Measurements from ENCODE around the gene SCYL1. TPM values are rescaled to one million over a fixed set of nuclear protein-coding genes. Genes with fewer than 3 reads are reported as not detected.
A peak's percentile ranks its signal among the peaks of the same experiment; 100 is the strongest.

The SCYL1 gene
- total RNA-seq, 2 experiments from 2014 or later, result 57.4 to 60.7 TPM

- peak in 4 of 14 experiments; percentile 54 to 81 (median 66) for DNase-seq
- Histone ChIP-seq H3K27ac (ENCODE audit: low read depth in 1 of 2, low read length in 2 of 2) (peak overlapping the region; percentile 57 to 61), H3K9me3 (ENCODE audit: control insufficient read depth in 1 of 2, insufficient read depth in 1 of 2, low read length in 2 of 2) (no peaks in the 10 kb centered on the region), H3K27me3 (ENCODE audit: control insufficient read depth in 1 of 2, insufficient read depth in 2 of 2, low read length in 2 of 2) (no peaks in the 10 kb centered on the region), H3K36me3 (ENCODE audit: insufficient read depth, low read length) (peaks cover 49% of the 10 kb centered on the region), H3K4me3 (ENCODE audit: low read length) (peak overlapping the region; percentile 71), H3K4me1 (ENCODE audit: insufficient read depth, low read length) (peaks cover 63% of the 10 kb centered on the region)
- peak overlapping the region; percentile 37 for H3K27ac Mint-ChIP-seq
- H3K4me3 Mint-ChIP-seq, result peak overlapping the region; percentile 90
- peaks cover 43% of the 10 kb centered on the region for H3K4me1 Mint-ChIP-seq (ENCODE audit: low read depth)
- H3K27me3 Mint-ChIP-seq, result no peaks in the 10 kb centered on the region
- intact Hi-C loops (cut with DNase I, micrococcal nuclease), result loop anchor here in 1 of 2 experiments (10.0 kb wide), 1 partner anchor 52 kb away; the partner anchor contains the start of gene SCYL1
- no peak for TF ChIP-seq CTCF (IDR thresholded peaks at IDR 0.05)
- ATAC-seq (ENCODE audit: poor library complexity), result no peak
- no peaks in the 10 kb centered on the region for H3K9me3 Mint-ChIP-seq
- ChIA-PET POLR2A (interaction anchor here (0.9 to 3.6 kb wide), 19 partner anchors 9 to 442 kb away, joined by 3 to 42 read pairs (median 15); partner anchors contain the start of genes CCDC85B, MALAT1, PCNX3 and RNASEH2C), CTCF (interaction anchor here (1.3 to 4.1 kb wide), 4 partner anchors 11 to 37 kb away, joined by 6 to 31 read pairs (median 20); no protein-coding TSS in a partner anchor)
- H3K36me3 Mint-ChIP-seq (ENCODE audit: low read depth), result peaks cover 56% of the 10 kb centered on the region
Observed at GRCh38 chr11:65576867-65577755, 52.2 kb downstream of the SCYL1 start.

GRCh38 chr11:65577756-65578109 is 52.9 kb downstream of the SCYL1 start:
- no peak for DNase-seq

More at GRCh38 chr11:65577756-65578109, 52.9 kb downstream of the SCYL1 start:
- ATAC-seq (ENCODE audit: poor library complexity), result no peak
- no peaks in the 10 kb centered on the region for H3K9me3 Mint-ChIP-seq
- intact Hi-C loops (cut with DNase I, micrococcal nuclease), result loop anchor here in 1 of 2 experiments (1.0 to 10.0 kb wide), 2 partner anchors 13 to 53 kb away; partner anchors contain the start of gene SCYL1
- ChIA-PET POLR2A (interaction anchor here (0.9 to 3.6 kb wide), 6 partner anchors 26 to 78 kb away, joined by 3 to 42 read pairs (median 18); partner anchors contain the start of genes MALAT1, PCNX3 and SCYL1), CTCF (interaction anchor here (1.3 to 4.1 kb wide), 4 partner anchors 11 to 38 kb away, joined by 6 to 31 read pairs (median 20); no protein-coding TSS in a partner anchor)
- no peak for TF ChIP-seq CTCF (IDR thresholded peaks at IDR 0.05)
- Histone ChIP-seq H3K36me3 (ENCODE audit: insufficient read depth, low read length) (peaks cover 54% of the 10 kb centered on the region), H3K4me3 (ENCODE audit: low read length) (peak overlapping the region; percentile 71), H3K27ac (ENCODE audit: low read depth in 1 of 2, low read length in 2 of 2) (peak overlapping the region; percentile 57 to 61), H3K27me3 (ENCODE audit: control insufficient read depth in 1 of 2, insufficient read depth in 2 of 2, low read length in 2 of 2) (no peaks in the 10 kb centered on the region), H3K9me3 (ENCODE audit: control insufficient read depth in 1 of 2, insufficient read depth in 1 of 2, low read length in 2 of 2) (no peaks in the 10 kb centered on the region), H3K4me1 (ENCODE audit: insufficient read depth, low read length) (peaks cover 61% of the 10 kb centered on the region)
- H3K27ac Mint-ChIP-seq, result peak overlapping the region; percentile 37
- H3K4me1 Mint-ChIP-seq (ENCODE audit: low read depth), result peaks cover 39% of the 10 kb centered on the region
- peaks cover 62% of the 10 kb centered on the region for H3K36me3 Mint-ChIP-seq (ENCODE audit: low read depth)
- no peaks in the 10 kb centered on the region for H3K27me3 Mint-ChIP-seq
- peak overlapping the region; percentile 59 for H3K4me3 Mint-ChIP-seq

All from CD4-positive, alpha-beta T cell (primary cell).